Uterus (tissue), 2 donors: ENCODE measurements around the gene FMN1.

Source experiments
- CTCF ChIP-seq, 4 experiments: fragments of 200-600 bp in 2 of 4; fragments of 450-650 bp in 2 of 4; sonication (generic) in 2 of 4; IDR thresholded peaks; one replicate each; pipeline ENCODE4 v1.5.1; 2016 to 2019; ENCODE audit warnings: antibody characterized with exemption in 4 of 4, mild to moderate bottlenecking in 2 of 4, moderate library complexity in 1 of 4
- POLR2A ChIP-seq, 2 donors: fragments of 450-650 bp; IDR thresholded peaks; one replicate each; pipeline ENCODE4 v1.6.1; 2016; ENCODE audit warnings: antibody characterized with exemption in 2 of 2, mild to moderate bottlenecking in 1 of 2, moderate library complexity in 1 of 2

DNA sequence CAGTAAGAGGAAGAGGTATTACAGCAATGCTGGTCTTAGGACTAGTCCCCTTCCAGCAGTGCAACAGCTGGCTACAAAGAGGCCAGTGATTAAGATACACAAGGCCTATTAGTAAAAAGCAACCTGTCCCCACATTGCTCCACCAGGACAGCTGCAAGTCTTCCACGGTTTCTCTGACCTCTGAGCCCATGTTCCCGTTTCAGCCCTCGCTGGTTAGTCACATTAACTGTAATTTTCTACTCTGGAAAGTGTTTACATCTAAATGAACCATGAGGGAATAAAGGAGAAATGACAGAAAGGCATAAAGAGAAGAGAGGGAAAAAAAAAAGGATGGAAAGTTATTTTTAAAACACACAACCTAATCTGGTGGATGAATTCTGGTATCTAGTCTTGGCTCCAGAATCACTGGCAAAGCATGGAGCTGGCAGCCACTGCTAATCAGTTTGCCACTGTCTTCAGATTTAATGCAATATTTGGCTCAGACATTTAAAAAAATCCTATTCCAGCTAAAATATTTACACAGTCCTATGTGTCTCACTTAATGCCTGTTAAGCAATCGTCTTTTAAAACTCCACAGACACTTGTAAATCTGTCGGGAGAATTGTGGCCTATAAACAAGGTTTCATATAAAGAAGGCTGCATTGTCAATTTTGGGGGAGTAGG lies 321.8 kb downstream of the FMN1 start:
- TF ChIP-seq CTCF (IDR thresholded peaks at IDR 0.05) (no peak), POLR2A (IDR thresholded peaks at IDR 0.05) (no peak)
